HG02884 (cell line): ENCODE data around the gene BSND.

Experiments
- ATAC-seq: cut with Tn5 transposase; IDR thresholded peaks from one replicate; pipeline ENCODE4 v1.9.1; 2021; ENCODE audit warnings: mild to moderate bottlenecking, moderate library complexity; ENCODE audit not compliant: unreplicated experiment

Gene BSND

DNA sequence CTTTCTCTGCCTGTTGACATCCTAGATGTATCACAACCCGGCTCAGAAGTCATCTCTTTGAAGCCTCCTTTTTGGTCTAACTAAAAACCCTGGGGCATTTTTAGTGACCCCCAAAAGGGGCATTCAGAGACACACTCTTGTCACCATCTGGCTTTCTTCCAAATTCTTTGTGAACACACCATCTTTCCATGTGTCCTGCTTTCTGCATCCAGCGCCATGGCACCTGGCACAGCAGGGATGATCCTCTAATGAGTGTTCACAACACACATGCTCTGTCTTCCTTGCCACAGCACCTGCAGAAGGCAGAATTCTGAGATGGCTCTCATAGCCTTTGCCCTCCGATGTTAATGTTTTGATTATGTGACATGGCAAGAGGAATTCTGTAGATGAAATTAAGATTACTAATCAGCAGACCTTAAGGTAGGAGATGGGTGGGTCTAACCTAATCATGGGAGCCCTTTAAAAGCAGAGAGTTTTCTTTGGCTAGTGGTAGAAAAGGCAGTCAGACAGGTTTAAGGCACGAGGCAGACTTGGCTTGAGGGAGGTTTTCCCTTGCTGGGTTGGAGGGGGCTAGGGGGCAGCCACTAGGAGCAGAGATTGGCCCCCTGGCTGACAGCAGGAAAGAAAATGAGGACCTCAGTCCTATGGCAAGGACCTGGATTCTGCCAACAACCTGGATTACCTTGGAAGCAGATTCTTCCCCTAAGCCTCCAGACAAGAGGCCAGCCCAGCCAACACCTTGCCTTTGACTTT, 23.2 kb upstream of the BSND start:
- no peak for ATAC-seq

DNA sequence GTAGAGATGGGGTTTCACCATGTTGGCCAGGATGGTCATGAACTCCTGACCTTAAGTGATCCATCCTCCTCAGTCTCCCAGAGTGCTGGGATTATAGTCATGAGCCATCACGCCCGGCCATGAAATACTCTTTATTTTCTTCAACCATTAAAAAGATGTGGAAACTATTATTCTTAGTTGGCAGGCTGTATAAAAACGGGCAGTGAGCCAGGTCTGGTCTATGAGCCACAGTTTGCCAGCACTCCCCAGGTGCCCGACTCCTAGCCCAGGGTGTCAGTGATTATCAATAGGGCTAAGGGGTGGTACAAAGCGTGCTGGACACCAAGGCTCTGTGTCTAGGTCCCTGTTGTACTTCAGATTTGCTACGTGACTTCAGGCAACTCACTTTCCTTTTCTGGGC, 22.0 kb upstream of the BSND start:
- ATAC-seq = no peak

DNA sequence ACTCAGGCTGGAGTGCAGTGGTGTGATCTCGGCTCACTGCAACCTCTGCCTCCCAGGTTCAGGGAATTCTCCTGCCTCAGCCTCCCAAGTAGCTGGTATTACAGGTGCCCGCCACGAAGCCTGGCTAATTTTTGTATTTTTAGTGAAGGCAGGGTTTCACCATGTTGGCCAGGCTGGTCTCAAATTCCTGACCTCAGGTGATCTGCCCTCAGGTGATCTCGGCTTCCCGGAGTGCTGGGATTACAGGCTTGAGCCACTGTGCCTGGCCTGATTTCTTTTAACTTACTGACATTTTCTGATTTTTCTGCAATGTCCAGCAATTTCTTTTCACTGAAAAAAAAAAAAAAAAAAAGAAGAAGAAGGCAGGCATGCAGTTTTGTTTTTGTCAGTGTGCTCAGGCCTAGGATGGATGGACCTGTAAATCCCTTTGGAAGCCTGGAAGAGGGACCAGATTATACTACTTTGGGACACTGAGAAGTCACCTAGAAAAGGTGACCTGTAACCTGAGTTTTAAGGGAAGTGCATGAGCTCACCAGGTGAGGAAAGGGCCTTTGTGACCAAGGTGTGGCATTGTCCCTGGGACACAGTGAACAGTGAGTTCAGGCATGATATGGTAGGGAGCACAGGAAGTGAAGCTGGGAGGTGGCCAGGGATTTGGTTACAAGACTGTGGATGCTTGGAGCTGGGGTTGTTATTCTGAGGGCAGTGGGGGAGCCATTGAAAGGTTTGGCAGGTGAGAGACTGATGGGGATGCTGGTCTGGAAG, 21.0 kb upstream of the BSND start:
- no peak for ATAC-seq

DNA sequence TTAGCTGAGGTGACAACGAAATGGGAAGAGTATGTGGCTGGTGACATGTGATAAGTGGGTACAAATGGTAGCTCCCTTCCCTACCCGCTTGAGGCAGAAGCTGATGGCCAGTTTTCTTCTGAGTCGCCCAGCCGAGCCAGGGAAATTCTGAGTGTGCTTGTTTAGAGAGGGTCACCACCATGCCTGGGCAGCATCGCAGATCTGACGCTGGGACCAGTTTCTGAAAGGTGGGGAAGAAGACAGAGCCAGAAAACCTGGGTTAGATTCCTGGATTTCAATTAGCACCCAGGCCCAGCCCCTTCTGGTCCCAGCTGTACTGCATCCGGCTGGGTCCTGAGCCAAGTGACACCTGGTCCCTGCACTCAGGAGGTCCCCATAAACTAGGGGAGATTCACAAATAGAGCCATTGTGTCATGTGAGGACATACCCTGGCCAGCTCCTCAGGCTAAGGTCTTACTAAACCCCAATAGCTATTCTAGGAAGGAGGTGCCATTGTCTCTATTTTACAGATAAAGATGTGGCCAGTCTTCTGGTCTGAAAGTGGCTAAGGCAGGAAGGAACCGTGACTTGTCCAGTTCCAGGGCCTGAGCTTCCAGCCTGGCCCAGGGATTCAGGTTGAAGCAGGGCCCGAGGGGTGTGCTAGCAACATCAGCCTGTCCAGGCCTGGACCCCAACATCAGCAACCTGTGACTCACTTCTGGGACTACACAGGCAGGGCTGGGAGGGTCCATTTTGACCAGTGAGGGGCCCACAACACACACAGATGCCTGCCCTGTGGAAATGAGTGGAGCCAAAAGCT, 20.0 kb upstream of the BSND start:
- ATAC-seq = no peak

DNA sequence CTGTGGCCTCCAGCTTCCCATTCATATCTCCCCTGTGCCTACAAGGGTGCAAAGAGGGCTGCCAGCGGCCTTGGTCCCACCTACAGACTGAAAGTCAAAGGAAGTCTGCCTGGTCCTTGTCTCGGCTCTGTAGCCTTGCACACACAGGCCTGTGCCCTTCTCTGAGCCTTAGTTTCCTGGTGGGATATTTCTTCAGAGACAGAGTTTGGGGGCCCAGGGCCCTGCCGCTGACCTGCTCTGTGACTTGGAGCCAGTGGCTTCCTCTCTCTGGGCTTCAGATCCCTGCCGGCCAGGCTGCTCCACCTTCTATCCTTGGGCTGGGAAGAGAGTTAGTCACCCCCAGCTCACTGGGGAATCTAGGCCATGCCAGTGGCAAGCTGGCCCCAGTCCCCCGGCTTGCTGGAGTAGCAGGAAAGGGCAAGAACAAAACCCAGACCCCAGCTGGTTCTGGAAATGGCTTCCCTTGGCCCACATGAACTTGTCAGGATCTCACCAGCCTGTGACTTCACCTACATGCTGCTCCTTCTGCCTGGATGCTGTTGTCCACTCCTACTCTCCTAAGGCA, 19.3 kb upstream of the BSND start:
- no peak for ATAC-seq

DNA sequence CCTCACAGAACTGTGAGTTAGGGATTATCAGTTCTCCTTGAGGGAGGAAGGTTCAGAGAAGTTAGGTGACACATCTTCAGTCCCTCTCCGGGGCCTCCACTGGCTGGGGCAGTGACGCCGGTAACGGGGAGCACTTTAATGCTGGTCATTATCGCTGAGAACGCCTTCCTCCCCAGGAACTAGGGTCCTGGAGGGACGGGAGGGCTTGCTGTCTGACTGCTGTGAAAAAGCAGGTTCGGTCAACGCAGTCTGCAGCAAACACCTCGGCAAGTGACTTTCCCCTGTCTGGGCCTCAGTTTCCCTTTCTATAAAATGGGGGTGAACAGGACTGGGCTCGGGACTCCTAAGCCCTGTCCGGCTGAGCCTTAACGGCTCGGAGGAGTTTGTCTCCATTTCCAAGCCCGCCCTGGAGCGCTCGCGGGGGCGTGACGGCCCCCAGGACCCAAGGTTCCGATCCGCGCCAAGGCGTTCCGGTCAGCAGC, 18.6 kb upstream of the BSND start:
- no peak for ATAC-seq

DNA sequence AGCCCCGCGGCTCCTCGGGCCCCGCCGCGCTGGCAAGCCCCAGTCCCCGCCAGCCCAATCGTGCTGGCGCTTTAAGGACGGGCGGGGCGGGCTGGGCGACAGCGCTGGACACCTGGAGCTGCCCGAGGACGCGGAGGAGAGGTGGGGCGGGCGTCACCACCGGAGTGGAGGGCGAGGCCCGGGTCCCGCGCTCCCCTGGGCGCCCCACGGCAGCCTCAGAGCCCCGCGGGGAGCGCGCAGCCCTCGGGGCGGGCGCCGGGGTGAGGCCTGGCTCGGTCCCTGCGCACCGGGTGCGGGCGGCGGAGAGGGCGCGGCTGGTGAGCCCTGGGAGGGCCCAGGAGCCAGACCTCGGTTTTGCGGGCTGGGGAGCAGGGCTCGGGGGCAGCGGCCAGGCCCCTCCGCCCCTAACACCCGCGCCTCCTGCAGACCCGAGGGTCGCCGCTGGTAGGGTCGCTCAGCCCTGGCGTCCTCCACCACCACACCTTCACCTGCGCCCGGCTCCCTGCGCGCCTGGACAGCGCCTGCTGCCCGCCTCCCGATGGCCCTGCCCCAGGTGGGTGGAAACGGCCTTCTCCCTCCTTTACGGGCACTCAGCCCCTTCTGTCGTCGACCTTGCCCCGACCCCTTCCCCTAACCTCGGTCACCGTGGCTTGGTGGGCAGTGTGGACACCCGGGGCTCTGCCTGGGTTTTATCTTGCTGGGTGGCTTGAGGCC, 18.0 kb upstream of the BSND start, which contains the start of gene TMEM61:
Gene TMEM61, plus strand, starts transcription at position 101 of the 714 bp plus-strand sequence. Its CDS starts 438 bp downstream, at position 539.
- ATAC-seq = no peak

DNA sequence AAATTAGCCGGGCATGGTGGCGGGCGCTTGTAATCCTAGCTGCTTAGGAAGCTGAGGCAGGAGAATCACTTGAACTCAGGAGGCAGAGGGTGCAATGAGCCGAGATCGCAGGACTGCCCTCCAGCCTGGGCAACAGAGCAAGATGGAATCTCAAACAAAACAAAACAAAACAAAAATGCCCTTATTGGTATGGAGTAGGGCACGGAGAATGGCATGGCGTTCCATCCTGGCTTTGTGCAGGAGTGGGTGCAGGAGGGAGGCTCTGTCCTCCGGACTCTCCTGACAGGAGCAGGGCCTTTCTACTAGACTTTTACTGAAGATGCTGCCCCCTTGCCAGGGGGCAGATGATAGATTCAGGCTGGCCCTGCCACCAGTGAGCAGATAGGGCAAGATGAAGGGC, 17.3 kb upstream of the BSND start:
- no peak for ATAC-seq

DNA sequence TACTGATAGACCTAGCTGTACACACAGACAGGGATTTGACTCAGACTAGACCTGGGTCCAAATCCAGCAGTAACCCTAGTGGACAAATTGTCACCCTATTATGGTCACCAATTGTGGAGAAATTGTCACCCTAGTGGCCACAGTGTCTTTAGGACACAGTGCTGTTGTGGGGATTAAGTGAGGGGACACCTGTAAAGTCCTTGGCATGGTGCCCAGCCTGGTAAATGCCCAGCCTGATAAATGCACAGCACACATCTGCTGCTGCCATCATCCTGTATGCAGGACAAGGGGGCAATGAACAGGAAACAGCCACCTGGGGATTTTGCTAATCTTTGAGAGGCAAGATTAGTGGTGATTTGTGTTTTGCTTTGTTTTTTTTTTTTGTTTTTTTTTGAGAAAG, 16.0 kb upstream of the BSND start:
- no peak for ATAC-seq

DNA sequence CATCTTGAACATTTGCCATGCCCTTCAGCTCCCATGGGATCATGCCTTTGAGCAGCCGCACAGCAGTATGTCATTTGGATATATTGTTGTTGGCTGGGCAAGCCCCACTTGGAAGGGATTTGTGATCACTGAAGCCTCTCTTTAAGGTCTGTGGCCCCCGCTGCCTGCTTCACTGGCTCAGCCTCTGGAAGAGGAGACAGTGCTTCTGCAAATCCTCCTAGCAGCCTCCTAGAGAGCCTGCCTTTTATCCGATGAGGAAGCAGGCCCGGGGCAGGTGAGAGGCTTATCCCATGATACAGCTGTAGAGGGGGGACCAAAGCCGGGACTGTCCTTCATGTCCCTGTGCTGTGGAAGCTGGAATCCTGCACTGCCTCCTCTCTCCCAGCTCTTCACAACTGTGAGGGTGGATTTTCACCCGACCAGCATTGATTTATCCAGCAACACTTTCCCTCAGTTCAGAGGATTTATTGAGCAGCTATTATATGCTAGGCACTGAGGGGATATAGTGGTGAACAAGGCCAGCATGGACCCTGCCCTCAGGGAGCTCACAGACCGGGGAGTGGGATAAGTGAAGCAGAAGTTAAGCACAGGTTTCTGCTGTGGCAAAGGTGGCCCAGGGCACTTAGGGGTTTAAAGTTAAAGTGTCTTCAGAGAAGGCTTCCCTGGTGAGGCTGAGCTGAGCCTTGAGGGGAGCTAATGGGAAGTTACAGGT, 14.4 kb upstream of the BSND start:
- no peak for ATAC-seq

DNA sequence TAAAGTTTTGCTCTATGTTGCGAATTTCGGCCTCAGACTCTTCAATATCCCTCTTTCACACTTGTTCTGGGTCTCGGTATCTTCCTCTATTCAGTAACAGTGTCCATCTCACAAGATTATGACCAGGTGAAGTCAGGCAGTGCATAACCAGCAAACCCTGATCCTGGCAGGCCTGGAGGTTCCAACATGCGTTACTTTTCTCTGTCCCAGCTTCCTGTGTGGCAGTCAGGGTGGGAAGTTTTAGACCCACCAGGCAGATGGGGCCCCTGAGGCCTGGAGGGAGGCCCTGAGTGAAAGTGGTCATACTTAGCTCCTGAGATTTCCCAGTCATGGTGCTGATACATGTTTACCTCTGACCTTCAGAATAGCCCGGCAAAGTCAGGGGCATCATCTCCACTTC, 13.2 kb upstream of the BSND start:
- no peak for ATAC-seq

DNA sequence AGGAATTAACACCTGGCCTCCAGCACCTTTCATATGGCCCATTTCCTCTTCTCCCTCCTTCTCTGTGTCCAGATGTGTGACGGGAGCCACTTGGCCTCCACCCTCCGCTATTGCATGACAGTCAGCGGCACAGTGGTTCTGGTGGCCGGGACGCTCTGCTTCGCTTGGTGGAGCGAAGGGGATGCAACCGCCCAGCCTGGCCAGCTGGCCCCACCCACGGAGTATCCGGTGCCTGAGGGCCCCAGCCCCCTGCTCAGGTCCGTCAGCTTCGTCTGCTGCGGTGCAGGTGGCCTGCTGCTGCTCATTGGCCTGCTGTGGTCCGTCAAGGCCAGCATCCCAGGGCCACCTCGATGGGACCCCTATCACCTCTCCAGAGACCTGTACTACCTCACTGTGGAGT, 12.7 kb upstream of the BSND start:
- ATAC-seq = no peak

DNA sequence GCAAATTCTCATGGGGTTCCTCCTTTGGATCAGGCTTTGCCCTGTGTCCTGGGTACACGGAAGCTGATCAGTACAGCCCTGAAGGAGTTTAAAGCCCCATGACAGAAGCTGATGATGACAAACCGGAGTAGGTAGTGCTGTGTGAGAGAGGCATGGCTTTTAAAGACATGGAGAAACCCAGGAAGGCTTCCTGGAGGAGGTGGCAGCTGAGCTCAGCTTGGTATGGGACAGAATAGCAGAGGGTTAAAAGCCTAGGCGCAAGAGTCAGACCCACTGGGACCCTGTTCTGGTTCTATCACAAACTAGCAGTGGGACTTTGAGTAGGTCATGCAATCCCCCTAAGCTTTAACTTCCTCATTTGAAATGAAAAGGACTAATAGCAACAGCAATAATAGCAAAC, 12.2 kb upstream of the BSND start:
- ATAC-seq = no peak

DNA sequence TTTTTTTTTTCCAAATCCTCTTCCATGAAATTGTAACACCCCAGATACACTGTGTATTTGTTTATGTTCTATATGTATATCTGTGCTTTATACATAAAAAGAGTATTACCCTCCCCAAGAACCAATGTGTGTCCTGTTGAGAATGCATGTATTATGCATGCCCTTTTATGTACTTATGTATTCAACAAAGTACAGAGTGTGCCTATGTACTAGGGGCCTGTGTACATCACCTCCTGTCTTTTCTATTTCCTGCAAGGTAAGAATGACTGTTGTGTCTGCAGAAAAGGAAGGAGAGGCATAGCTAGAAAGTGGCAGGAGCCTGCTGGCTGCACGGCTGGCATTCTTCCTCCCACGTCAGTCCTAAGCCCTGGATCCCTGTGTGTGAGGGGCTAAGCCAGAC, 11.3 kb upstream of the BSND start:
- no peak for ATAC-seq

DNA sequence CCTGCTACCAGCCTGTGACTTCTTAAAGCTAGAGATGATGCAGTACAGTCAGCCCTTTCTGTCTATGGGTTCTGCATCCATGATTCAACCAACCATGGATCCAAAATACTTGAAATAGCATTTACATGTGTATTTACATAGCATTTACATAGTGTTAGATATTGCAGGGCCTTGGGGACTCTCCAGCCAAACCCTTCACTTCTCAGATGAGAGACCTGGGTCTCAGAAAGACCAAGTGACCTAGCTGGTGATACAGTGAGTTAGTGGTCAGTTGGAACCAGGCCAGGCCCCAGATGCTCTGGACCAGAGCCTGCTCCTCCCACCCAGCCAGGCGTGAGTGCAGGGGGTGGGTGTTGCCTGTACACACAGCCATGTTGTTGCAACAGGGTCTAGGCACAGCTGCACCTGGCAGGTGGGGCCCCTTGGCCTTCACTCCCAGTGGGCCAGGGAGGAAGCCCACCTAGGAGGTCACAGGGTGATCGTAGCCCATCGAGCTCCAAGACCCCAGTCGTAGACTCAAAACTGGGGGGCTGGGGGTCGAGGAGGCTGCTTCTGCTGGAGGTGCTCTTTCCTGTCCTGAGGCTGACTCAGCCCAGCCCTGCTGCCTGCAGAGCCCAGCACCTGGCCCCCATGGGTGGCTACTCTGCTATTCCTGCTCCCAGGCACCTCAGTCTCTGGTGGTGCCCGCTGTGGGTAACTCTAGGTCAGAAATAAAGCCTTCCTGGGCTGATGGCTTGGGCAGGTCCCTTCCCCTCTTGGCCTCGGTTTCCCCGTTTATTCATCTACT, 10.6 kb upstream of the BSND start:
- no peak for ATAC-seq

DNA sequence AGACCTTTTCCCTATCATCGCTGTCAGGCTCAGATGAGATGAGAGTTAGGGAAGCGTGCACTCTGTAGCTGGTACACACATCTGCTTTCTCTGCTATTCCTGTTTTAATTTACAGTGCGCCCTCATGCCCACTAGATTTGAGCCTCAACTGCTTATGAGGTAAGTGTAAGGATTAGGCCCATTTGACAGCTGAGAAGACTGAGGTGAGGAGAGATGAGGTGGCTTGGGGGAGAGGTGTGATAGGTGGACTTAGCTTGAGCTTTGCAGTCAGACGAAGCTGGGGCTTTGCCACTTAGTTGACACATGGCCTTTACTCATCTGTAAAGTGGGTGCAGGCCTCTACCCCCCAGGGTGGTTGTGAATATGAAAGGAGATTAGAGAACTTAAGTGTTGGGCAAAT, 9.8 kb upstream of the BSND start:
- ATAC-seq = no peak

DNA sequence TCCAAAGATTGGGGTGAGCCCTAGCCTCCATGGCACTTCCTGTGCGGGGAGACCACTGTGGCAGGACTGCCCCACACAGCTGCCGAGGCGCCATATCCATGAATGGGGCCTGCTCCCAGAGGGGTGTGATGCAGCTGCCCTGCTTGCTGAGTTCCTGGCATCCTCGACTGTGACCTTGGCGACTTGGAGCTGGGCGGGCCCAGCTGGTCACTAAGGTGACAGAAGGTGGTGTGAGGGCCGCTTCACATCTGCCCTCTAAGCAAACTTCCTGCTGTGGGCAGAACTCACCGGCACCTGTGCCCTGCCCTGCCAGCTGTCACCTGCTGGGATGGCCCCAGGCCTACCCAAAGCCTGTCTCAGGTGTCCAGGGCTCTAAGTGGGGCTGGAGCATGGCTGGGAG, 9.3 kb upstream of the BSND start:
- no peak for ATAC-seq

DNA sequence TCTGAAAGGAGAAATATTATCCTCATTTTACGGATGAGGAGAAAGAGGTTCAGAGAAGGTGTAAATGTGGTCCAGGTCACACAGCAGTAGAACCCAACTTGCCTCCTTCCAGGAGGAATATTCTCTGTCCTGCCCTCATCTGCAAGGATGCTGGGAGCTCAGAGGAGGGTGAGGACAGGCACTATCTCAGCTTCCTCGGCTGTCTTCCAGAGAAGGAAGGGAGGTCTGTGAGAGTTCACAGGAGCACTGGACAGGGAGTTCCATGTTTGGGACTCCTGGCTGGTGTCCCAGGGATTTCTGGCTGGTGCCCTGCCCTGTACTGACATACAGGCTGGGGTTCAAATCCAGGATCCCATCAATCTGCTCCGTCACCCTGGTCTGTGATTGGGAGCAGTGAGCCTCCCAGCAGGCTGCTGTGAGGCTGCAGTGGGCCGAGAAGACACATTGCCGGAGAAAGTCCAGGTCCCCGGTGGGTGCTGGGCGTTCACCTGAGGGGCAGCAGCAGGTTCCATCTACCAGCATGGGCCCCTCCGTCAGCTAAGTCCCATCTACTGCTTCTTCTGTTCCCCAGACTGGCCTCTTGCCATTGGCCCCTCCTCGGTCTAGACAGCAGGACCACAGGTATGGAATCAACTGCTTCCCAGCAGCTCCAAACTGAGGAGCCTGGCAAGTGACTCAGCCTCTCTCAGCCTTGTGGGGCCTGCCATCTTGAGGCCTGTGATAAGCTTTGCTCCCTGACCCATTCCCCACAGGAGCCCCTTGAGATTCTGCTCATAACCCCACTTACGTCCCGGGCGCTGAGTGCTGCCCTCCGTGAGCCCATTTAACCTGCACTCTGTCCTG, 8.5 kb upstream of the BSND start:
- no peak for ATAC-seq
